IPS-18c (cell line): ENCODE results near the gene TTC33.

ENCODE experiments used
- H3K4me3 ChIP-seq: 2 replicates; pipeline ENCODE4 v1.7.0; 2013; ENCODE audit warnings: low read depth, mild to moderate bottlenecking, low read length, moderate library complexity; ENCODE audit not compliant: insufficient read depth
- H3K9me3 ChIP-seq: one replicate; pipeline ENCODE4 v1.6.1; 2013; ENCODE audit warnings: mild to moderate bottlenecking, low read length, moderate library complexity; ENCODE audit not compliant: control insufficient read depth, insufficient read depth

The TTC33 gene

DNA sequence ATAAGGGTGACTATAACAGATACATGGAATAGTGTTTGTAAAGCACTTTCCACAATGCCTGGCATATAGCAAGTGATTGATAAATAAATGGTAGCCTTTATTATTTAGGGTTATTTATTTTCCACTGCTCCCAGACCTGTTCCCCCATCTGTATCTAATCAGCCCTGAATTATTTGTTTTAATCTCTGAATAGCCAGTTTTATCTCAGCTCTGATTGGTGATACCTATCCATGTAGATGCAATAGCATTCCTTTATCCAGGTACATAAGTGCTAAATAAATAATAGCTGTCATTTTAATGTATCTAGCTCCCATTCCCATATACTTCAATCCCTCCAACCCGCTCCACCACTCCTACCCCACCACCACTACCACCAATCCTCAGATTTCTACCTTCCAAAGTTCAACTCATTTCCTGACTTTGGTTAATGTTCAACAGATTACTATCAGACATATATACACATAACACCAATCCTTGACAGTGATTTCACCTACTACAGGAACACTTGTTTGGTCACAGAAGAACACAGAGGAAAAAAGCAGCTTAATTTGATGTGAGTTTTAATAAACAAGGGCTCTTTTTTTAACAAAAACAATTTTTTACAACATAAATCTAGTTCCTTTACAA, 28.4 kb upstream of the TTC33 start:
- H3K4me3 ChIP-seq = no peak overlapping the region
- H3K9me3 ChIP-seq = no peaks in the 10 kb centered on the region

DNA sequence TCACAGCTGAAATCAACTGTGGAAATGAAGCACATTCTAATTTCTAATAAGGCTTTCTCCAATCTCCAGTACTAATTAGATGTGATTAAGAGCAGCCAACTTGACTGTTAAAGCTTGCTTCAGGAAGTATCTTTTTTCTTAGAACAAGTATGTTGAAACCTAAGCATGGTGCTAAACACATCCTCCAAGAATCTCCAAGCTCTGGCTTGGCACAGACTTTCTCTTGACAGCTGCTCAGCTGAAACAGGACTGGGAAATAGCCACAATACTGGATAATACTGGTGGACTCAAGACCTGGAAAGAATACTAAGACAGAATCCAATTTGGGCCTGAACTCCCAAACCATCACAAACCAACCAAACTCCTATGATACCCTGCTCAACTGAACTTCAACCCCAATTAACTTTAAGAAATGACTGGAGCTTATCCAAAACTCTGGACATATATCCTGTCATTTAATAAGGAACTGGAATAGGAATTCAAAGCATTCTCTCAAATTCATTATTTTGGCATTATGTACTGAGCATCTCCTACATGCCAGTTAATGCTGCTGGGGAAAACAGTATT, 26.2 kb upstream of the TTC33 start:
- Histone ChIP-seq H3K4me3 (no peak overlapping the region), H3K9me3 (no peaks in the 10 kb centered on the region)

DNA sequence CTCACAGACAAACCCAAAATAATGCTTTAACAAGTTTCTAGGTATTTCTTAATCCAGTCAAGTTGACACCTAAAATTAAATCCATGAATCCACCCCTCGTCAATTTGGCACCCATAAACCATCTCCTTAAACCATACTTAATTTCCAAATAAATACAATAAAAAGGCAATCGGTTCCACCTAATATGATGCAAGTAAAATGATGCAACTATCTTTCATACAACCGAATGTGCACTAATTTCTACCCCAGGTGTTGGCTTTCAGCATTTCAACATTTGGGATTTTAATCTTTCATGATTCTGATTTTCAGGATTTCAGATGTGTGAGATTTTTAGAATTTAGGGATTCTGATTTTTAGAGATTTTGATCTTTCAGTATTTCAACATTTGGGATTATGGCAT, 25.1 kb upstream of the TTC33 start:
- Histone ChIP-seq H3K4me3 (no peak overlapping the region), H3K9me3 (no peaks in the 10 kb centered on the region)

DNA sequence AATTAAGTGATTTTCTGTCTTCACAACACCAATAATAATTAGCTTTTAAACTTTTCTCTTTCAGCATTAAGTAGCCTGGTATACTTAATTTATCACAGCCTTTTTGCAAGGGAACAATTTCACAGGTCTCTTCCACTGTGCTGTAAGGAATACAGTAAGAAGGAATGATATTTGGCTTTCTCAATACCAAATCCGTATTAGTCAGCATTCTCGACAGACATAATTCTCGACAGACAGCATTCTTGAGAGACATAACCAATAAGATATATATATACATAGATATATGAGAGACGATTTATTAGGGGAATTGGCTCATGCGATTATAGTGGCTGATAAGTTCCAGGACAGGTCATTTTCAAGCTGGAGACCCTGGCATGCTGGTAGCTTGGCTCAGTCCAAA, 24.4 kb upstream of the TTC33 start:
- H3K9me3 ChIP-seq = no peaks in the 10 kb centered on the region
- H3K4me3 ChIP-seq = no peak overlapping the region

DNA sequence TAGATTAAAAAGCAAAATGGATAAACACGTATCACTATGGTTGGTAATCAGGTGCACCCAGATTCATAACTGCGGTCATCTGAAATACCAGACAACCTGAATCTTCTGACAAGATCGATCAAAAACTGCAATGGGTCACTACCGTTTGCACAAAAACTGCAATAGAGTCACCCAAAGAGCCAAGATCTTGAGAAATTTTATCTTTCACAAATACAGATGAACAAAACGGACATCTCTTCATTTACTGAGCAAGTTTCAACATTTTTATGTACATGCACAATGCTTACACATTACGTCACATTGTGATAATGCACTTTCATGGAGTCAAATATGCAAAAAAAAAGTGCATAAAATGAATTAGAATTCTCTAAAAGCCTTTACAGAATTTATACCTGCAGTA, 23.8 kb upstream of the TTC33 start:
- Histone ChIP-seq H3K9me3 (no peaks in the 10 kb centered on the region), H3K4me3 (no peak overlapping the region)

DNA sequence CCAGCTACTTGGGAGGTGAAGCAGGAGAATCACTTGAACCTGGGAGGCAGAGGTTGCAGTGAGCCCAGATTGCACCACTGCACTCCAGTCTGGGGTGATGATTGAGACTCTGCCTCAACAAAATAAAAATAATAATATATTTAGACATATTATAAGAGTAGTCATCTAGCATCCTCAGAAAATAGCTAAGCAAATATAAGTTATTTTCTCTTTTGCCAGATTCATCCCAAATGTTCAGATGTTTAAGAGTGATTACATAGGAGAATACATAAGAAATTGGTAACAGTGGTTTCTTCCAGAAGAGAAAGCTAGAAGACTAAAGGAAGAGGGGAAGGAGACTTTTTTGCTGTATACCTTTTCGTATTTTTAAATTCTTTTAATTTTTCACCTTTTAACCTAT, 22.4 kb upstream of the TTC33 start:
- H3K9me3 ChIP-seq = no peaks in the 10 kb centered on the region
- H3K4me3 ChIP-seq = no peak overlapping the region

DNA sequence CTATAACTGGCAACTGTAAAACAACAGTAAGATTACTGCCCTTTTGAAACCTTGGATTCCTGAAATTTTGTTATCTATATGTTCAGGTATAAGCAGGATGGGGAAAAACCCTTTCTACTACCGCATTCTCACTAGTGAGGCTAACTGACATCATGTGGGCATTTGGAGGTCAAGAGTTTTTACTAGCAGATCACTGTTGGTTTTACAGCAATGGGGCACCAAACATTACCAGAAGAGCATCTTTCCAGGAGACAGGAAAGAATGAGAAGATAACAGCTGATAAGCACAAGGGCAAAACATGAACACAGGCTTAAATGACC, 20.9 kb upstream of the TTC33 start:
- H3K9me3 ChIP-seq = no peaks in the 10 kb centered on the region
- no peak overlapping the region for H3K4me3 ChIP-seq

DNA sequence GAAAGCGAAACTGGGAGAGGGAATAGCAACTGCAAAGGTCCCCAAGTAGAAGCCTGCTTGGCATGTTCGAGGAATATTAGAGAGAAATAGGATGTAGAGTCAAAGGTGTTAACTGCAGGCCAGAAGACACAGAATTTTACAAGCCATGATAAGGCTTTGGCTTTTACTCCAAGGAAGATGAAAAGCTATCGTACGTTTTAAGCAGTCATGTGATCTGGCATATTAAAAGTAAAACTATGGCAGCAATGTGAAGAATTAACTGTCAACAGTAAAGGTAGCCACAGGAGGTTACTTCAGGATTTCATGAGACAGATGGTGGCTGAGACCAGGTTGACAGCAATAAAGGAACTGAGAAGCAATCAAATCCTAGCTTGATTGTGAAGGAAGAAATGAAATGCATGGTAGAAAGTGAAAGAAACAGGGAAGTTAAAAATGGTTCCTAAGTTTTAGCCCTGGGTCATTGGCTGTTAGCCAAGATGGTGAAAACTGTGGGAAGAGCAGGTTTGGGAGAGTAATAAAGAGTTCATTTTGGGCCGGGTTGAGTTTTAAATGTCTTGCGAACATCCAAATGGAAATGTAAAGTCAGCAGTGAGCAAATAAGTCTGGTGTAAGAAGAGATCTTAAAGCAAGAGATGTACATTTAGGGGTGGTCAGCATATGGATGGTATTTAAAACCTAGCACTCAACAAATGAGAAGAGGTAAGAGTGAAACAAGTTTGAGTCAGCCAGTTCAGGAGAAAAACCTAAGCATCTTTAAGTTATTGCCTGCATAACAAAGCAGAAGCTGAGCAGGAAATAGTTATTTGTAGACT, 20.3 kb upstream of the TTC33 start:
- Histone ChIP-seq H3K9me3 (no peaks in the 10 kb centered on the region), H3K4me3 (no peak overlapping the region)

DNA sequence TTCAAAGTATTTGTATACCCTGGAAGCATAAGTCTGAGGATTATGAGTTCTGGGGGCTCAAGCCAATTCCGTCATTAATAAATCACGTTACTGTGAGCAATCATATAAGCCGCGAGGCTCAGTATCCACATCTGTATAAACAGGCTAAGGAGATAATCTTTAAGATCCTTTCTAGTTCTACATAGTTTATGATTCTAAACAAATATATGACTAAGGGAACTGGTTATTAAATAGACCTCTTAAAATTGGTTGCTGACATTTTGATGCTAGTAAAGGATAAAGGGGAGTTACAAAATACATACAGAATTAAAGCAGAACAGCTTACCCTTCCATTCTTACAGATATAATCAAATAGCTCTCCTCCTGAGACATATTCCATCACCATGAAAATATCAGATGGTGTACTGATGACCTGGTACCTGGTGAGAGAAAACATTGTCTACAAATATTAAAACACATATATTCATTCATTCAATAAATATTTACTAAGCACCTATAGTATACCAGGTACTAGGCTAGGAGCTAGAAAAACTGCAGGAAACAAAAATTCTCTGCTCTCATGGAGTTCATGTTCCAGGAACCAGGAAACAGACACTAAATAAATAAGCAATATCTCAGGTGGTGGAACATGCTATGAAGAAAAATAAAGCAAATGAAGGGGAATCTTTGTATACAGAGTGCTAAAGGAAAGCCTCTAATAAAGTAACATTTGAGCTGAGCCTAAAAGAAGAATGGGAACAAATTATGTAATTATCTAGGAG, 19.5 kb upstream of the TTC33 start:
- Histone ChIP-seq H3K9me3 (no peaks in the 10 kb centered on the region), H3K4me3 (no peak overlapping the region)

DNA sequence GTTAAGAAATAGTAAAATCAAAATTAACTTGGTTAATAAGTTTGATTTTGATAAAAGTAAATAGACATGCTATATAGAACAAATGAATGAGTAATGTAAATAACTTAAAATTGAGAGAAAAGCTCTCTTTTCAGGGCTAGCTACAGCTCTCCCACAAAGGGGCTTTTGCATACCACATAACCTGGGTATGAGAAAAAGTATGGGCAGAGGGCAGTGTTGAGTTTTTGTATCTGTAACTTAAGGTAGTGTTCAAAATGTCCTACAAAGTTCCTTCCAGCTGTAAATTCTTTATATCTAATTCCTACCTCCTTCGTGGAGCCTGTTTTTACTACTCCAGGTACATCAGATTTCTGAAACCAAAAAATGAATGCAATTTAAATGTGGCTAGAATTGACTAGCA, 18.9 kb upstream of the TTC33 start:
- Histone ChIP-seq H3K4me3 (no peak overlapping the region), H3K9me3 (no peaks in the 10 kb centered on the region)

DNA sequence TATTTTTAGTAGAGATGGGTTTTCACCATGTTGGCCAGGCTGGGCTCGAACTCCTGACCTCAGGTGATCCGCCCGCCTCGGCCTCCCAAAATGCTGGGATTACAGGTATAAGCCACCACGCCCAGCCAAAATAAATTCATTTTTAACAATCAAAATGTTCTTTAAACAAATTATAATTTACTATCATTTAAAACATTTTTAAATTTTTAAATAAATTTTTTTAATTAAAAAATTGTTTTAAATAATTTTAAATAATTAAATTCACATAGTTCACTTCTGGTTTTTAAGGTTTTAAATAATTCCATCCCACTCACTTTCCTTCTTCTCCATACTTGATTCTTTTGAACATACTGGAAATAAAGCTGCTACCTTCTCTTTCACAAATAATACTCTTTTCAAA, 15.0 kb upstream of the TTC33 start:
- no peak overlapping the region for H3K4me3 ChIP-seq
- no peaks in the 10 kb centered on the region for H3K9me3 ChIP-seq

DNA sequence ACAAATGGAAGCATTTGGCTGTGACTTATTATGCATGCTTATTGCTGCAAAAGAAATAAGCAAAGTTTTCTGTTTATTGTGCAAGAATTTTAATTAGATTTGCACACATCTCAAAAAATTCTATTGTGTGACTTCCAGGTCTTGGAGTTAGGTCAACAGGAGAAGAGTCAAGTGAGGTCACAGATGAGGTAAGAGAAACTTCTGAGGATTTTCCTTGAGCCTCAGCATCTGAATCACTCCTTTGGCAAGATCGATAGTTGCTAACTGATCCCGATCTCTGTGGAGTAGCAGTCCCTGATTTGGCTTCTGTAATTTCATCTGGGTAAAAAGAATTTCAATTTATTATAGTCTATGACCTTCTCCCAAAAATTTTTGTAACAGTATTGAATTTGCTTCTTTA, 6.9 kb upstream of the TTC33 start:
- Histone ChIP-seq H3K9me3 (no peaks in the 10 kb centered on the region), H3K4me3 (no peak overlapping the region)

DNA sequence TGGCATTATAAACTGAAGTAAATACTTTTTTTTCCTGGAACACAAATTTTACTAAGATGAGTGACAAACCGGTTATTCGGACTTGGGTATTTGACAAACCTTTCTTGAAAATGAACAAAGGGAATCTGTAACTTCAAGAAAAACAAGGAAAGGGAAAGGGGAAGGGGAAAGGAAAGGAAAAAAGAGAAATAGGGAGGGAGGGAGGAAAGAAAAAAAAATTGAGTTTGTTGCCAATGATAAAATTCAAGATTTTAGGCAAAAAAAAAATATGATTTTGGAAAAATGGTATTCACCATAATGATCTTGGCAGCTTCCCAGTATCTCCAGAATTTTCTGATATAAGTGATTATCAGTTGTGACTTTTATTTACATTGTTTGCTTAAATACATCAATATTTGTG, 1.6 kb upstream of the TTC33 start:
- Histone ChIP-seq H3K4me3 (no peak overlapping the region), H3K9me3 (no peaks in the 10 kb centered on the region)

DNA sequence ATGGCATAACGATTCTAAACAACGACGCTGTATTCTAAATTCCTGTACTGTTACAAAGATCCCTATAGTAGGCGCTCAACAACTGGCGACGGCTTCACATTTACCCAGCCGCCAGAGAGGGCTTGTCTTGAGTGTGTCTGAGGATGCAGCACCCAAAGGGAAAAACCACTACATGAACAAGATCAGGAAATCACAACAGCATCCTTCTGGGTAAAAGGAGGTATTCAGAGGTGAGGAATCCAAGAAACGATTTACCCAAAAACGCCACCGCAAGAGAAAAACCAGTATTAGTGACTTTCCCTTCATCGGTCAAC, 711 bp downstream of the TTC33 start:
- H3K4me3 ChIP-seq = peak overlapping the region; percentile 86
- H3K9me3 ChIP-seq = no peaks in the 10 kb centered on the region

DNA sequence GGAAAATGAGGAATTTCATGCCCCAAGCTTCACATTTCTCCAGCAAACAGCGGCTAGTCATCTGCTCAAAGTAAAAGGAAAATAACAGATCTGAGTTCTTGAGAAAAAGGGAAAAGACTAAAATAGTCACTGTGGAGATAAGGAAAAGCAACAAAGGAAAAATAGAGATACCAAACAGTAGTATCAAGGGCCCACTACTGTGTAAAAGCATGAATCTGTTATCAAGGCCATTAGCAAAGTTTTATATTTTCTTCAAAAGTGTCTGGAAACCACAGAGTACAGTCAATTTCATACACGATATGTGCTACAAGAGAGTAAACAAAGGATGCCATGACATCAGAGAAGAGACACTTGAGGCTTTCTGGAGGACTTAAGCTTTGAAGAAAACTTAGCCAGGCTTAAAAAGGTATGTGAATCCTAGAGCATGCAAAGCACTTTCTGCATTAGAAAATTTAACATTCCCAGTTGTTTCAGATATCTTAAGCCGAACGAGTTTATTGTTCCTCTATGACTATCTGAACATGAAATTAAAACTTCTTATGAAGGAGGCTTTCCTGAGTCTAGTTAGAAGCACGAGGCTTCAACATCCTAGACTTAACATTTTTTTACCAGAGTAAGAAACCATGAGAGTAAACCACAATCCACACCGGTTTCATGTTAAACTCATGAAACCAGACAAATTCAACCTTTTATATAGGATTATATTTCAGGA, 1.2 kb downstream of the TTC33 start:
- H3K9me3 ChIP-seq = no peaks in the 10 kb centered on the region
- H3K4me3 ChIP-seq = no peak overlapping the region; the same call in 1 of the 2 replicates

DNA sequence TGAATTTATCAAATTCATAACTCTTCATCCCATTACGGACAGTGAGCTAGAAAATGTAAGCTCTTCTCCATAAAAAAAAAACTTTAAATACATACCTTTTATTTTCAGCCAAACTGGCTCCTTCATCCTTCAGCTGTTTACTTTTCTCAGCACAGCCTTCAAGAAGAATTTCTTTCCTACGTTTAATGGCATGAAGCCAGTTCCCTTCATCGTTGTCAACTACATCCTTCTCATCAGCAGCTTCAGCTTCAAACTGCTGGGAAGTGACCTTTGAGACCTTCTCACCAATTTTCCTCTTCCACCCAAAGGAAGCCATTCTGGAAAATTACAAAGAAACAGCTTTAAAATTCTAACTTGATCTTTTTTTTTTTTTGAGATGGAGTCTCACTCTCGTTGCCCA, 9.1 kb downstream of the TTC33 start:
- H3K4me3 ChIP-seq = no peak overlapping the region

DNA sequence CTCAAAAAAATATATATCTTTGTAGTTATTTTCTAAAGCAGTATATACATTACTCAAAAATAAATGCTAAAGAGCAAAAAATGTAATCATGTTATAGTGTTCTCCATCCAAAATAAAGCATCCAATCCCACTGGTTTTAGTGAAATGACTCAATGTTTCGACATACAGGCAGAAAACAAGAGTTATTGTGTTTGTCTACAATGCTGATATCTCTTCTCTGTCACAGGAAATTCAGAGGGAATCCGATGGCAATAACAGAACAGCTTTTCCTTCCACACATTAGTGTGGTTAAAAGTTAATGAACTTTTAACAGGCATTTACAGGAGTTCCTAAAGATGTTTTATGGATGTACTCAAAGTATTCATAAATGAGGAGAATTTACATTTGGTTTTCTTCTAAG, 12.0 kb downstream of the TTC33 start:
- no peaks in the 10 kb centered on the region for H3K9me3 ChIP-seq
- H3K4me3 ChIP-seq = no peak overlapping the region

More for the DNA sequence above, 9.1 kb downstream of the TTC33 start:
- H3K9me3 ChIP-seq = no peaks in the 10 kb centered on the region

DNA sequence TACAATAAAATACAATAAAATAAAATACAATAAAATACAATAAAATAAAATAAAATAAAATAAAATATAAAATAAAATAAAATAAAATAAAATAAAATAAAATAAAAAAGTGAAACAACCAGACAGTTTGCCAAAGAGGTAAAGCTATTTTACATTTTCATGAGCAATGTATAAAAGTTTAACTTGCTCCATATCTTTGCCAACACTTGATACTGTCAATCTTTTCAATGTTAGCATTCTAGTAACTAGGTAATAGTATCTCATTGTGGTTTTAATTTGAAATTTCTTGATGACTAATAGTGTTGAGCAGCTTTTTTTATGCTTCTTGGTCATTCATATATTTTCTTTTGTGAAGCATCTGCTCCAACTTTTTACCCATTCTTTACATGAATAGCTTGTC, 17.3 kb downstream of the TTC33 start:
- no peak overlapping the region for H3K4me3 ChIP-seq
- H3K9me3 ChIP-seq = no peaks in the 10 kb centered on the region
